ENCODE results near the gene HDLBP.

HDLBP gene

DNA sequence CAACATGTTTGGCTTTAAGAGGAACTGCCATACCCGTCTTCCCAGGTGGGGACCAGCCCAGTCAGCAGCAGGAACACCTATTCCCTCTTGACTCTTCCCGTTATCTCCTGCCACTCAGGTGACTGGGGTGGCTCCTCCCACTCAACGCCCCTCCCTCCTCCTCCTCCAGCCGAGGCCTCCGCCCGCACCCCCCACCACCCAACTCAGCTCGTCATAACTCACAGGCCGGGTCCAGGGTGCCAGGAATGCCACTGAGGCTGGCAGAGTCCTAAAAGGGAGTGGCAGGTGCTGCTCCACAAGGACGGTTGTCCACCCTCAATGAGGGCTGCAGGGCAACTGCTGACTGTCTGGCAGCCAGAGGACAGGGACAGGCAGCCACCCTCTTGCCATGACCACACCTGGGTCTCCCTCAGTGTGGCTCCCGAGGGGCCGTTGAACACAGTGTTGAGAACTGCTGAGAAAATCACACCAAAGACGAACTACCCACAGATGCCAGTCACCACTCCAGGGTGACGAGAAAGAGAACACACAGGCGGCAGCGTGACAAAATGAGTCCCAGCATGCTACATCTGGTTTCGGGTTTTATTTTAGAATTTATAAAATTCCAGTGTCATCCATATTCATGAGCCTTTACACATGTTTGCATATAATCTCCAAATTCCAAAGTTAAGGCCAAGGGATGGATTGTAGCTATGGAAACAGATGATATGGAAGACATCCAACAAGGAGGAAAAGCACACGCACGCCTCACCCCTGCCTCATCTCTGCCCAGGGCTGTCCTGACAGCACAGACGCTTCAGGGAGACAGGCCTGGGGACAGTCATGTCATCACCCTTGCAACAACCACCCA lies 88.5 kb downstream of the HDLBP start:
- no peak for DNase-seq

DNA sequence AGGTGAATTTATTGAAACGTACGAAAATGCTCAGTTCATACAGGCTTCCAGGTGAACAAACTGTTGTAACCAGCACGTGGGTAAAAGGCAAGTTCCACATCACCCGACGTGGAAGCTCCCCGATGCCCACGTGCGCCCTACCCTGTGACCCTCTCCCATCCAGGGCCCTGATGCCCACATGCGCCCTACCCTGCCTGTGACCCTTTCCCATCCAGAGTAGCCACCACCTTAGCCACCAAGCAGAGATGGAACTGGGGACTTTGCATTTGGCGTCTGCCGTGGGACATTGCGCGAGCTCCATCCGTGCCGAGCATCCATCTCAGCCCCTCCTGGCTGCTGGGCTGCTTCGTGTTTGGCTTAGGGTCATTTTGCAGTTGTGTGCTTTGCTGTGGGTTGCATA lies 89.5 kb downstream of the HDLBP start:
- DNase-seq = no peak

DNA sequence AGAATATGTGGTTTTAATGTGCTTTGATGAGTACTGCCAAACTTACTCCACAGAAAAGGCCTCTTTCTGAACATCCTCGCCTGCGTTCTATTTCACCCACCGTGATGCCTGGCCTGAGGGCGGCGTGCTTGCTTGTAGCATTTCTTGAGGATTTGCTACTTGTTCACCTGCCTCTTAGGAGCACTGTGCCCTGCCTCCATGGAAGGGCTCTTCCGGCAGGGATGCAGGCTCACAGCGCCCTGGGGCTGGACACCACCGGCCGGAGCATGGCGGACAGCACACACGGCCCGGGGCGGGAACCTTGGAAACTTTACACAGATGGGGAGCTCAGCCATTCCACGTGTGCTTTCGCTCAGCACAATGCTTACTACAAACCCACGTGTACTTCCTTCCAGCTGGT lies 89.9 kb downstream of the HDLBP start:
- no peak for DNase-seq

DNA sequence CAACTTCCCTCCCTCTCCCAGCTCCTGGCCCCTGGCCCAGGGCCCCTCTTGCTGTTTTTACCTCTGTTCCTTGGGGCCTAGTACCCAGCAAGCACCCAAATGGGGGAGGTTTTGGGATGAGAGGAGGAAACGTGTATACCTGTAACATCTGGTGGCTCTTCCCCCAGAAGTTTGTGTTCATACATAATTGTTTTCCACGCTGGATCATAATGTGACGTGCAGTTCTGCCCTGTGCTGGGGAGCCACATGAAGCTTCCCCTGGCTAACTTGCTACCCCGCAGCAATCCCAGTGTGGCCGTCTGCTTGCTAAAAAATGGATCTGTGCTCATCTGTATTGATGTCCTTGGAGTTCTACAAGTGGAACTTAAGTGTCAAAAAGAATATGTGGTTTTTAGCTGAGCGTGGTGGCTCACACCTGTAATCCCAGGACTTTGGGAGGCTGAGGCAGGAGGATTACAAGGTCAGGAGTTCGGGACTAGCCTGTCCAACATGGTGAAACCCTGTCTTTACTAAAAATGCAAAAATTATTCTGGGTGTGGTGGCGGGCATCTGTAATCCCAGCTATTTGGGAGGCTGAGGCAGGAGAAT lies 90.5 kb downstream of the HDLBP start:
- DNase-seq = no peak

DNA sequence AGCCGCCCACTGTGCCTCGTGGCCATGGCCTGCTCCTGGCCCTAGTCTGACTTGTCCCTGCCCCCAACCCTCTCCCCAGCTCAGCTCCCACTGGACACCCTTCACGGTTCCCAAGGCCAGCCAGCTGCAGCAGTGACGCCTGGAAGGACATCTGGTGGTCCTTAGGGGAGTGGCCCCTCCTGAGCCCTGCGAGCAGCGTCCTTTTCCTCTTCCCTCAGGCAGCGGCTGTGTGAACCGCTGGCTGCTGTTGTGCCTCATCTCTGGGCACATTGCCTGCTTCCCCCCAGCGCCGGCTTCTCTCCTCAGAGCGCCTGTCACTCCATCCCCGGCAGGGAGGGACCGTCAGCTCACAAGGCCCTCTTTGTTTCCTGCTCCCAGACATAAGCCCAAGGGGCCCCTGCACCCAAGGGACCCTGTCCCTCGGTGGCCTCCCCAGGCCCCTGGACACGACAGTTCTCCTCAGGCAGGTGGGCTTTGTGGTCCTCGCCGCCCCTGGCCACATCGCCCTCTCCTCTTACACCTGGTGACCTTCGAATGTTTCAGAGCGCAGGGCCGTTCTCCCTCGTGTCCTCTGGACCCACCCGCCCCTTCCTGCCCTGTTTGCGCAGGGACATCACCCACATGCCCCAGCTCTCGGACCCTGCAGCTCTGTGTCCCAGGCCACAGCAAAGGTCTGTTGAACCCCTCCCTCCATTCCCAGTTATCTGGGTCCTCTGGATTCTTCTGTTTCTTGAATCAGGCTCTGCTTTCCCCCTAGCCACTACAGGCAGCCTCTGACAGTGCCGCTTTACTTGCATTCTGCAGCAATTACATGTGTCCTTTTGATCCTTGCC lies 91.2 kb downstream of the HDLBP start:
- DNase-seq = no peak

DNA sequence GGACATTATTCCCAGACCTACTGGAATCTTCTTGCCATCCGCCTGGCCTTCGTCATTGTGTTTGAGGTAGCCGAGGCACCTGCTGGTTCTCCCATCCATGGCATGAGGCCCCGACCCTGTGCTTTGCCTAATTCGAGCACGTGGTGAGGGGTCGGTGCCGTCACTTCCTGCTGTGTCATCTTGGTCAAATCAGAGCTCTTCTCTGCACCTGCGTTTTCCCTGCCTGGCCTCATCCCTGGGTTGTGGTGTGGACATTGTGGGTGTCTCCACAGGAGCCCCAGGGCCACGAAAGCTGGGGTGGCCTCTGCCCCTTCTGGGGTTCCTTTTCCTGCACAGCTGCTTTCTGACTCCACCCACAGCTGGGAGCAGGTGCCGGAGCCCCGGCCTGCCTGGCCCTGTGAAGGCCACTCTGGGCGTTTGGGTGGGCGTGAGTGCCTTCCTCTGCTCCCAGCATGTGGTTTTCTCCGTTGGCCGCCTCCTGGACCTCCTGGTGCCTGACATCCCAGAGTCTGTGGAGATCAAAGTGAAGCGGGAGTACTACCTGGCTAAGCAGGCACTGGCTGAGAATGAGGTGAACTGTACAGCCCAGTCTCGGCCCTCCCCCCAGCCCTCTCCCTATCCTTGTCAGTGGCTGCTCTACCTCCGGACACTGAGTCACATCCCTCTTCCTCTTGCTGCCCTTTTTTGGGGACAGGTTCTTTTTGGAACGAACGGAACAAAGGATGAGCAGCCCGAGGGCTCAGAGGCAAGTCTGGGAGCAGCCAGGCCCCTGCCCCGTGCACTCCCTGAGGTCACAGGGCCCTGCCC lies 92.1 kb downstream of the HDLBP start:
- DNase-seq = peak; percentile 16

DNA sequence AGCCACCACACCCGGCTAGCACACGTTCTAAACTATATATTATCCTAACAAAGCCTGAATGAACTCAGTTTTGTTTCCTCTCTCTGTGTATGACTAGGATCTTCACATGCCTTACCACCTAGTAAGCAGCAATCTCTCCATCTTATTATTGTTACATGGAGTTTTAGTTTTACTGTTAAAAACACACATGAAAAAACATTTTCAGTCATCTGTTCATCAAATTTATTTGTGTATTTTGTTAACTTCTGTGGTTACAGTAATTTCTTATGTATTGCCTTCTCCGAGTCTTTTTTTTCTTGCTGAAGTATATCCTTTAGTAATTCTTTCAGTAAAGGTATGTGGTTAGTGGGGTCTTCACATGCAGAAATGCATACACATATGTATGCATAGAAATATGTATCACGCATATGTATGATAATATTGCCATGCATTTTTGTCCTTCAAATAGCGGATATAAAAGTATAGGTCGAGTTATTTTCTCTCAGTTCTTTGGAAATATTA lies 95.6 kb downstream of the HDLBP start:
- DNase-seq = no peak

DNA sequence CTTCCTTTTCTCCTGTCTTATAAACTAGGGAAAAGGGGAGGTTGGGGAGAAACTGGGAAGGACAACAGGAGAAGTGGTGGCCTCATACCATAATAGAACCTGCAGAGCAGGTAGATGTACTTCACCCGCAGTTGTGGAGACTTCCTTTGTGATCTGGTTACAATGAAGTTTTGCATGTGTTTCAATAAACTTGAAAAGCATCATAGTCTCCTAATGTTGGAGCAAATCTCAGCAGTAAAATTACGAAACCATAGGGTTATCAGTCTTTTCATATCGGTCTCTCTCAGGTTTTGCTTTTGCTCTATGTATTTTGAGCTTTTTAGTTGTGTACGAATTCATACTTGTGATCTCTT lies 96.5 kb downstream of the HDLBP start:
- DNase-seq = no peak

DNA sequence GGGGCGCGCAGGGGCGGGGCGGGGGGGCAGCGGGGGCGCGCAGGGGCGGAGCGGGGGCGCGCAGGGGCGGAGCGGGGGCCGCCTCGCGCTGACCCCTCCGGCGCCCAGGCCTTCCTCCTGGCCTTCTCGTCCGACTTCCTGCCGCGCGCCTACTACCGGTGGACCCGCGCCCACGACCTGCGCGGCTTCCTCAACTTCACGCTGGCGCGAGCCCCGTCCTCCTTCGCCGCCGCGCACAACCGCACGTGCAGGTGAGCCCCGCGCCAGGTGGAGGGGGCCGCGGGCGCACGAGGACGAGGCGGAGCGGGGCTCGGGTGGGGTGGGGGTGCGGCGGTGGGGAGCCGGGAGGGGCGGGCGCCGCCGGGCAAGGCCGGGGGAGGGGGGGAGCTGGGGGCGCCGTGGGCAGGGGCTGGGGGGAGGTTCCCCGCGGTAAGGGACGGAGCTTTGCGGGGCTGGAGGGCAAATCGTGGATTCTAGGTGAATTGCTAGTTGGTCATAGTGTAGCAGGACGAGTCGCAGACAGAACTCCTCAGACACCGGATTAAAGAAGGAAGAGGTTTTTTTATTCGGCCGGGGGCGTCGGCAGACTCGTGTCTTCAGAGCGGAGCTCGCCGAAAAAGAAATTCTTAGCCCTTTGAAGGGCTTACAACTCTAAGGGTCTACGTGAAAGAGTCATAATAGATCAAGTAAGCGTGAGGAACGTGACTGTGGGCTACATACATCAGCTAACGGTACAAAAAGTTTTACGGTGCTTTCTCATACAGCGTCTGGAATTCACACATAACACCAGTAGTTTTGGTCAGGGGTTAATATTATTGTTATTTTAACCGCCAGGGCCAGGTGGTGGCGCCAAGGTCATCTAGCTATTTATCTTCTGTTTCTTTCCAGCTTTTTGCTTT lies 97.1 kb downstream of the HDLBP start:
- no peak for DNase-seq

DNA sequence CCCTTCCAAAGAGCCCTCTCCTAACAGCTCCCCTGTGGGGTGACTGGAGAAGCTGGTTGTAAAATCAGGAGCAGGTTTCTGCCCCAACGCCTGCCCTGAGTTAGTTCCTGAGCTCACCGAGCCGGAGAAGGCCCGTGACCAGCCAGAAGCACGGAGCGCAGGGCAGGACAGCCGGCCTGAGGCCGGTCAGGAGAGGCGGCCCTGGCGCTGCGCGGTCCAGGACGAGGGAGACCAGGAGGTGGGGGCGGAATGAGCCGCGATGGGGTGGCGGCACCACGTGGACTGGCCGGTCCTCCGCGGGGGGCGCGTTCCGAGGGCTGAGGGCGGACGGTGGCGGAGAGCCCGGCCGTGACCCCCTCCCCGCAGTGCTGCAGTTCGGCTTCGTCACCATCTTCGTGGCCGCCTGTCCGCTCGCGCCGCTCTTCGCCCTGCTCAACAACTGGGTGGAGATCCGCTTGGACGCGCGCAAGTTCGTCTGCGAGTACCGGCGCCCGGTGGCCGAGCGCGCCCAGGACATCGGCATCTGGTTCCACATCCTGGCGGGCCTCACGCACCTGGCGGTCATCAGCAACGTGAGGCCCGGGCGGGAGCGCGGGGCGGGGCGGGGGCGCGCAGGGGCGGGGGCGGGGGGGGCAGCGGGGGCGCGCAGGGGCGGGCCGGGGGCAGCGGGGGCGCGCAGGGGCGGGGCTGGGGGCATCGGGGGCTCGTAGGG lies 98.0 kb downstream of the HDLBP start:
- peak; percentile 21 for DNase-seq

DNA sequence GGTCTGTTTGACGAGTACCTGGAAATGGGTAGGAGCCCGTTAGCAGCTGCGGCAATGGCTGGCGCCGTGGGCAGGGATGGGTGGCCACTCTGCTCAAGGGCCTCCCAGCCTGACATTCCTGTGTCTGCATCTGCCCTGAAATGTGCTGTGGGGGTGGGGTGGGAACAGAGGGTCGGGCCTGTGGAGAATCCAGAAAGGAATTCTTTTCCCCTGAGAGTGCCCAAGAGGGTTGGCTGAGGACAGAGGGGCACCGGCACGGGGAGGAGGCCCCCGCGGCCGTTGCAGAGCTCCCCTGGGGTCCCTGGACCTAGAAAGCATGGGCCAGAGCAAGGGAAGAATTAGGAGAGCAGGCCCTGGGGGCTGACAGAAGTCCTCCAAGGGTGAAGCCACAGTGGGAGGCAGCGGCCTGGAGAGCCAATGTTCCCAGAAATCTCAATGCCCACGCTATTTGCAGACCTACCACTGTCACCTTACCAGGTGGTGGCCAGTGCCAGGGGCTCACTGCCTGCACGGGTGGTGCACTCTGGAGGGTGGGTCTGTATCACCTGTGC lies 99.2 kb downstream of the HDLBP start:
- no peak for DNase-seq

DNA sequence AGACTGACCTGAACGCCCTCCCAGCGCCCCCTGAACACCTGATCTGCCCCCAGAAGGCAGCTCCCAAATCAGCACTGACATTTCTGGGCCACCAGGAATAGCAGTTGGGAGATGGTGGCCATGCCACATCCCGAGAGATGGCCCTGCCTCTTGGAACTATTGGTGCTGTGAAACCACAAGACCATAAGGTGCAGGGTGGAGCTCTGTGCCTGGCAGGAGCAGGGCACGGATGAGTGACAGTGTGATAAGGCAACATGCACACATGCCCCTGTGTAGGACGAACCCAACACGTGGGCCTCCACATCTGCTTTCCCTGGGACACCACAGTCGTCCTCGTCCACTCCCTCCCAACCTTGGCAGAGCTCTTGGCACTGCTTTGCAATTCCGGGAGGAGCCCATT lies 100.1 kb downstream of the HDLBP start:
- no peak for DNase-seq

DNA sequence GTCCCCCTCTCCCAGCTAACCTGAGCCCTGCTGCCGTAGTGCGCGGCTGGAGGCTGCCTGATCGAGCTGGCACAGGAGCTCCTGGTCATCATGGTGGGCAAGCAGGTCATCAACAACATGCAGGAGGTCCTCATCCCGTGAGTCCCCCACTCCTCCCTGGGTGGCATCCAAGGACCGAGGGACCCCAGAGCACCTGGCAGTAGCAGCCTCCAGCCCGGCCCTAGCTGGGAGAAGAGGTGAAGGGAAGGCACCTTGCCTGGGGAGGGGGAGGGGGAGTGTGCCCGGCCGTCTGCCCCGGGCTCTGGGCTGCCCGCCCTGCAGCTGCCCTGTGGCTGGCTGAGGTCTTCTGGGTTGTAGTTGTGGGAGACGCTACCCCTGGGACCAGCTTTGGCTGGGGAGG lies 100.7 kb downstream of the HDLBP start:
- no peak for DNase-seq

DNA sequence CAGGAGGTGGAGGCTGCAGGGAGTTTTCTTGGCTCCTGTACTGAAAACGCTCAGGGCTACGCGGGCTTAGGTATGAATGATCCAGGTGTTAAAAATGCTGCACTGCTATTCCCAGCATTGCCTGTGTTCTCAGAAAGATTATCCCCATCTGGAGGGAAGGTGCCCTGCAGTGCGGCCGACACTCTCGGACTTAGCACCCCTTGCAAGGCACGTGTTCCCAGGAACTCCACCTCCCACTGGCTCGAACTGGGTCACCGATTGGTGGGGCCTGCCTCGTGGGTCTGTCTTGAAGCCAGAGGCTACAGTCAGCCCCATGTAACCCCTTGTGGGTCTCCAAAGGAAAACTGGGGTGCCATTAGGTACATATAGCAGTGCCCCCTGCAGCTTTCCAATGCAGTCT lies 101.3 kb downstream of the HDLBP start:
- no peak for DNase-seq

DNA sequence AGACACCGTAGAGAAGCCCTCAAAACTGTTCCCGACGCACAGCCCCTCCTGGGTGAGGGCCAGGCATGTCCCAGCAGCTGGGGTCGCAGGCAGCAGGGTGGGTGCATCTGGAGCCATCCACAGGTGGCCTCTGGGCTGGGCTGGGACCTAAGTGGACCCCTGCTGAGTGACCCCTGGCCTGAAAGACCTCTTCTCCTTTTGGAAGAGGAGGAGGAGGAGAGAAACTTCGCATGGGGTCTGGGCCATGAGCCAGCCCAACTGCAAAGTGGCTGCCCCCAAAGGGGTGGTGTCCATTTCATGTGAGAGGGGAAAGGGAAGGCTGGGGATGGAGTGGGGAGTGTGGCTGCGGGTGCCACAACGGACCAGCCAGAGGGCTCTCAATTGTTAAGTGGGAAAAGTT lies 101.9 kb downstream of the HDLBP start:
- DNase-seq = no peak

DNA sequence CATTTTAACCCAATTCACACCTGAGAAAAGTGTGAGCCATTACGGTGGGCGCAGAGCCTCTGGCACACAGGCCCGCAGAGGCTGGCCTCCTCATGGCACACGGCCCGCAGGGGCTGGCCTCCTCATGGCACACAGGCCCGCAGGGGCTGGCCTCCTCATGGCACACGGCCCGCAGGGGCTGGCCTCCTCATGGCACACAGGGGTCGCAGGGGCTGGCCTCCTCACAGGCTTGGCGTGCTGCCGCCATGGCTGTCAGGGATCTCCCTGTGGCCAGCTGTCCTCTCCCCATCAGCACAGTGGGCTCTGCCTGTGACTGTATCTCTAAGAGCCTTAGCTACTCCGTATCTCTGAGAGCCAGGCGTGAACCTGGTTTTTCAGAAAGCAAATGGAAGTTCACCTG lies 102.4 kb downstream of the HDLBP start:
- no peak for DNase-seq

DNA sequence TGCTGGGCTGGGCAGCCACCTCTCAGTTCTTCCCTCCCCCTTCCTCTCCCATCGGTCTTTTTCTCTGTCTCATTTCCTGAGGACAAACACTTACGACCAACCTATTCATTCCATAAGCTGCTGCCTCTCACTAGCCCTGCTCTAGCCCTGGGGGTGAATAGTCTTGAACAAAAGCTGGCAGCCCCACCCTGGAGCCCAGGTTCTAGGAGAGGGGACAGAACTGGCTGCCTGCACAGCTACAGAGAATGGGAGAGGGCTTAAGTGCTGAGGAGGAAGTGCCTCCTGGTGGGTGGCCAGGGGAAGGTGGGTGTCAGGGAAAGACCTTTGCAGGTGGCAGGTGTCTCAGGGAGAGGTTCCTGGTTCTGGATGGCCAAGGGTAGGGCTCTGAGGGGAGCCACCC lies 104.2 kb downstream of the HDLBP start:
- DNase-seq = no peak

DNA sequence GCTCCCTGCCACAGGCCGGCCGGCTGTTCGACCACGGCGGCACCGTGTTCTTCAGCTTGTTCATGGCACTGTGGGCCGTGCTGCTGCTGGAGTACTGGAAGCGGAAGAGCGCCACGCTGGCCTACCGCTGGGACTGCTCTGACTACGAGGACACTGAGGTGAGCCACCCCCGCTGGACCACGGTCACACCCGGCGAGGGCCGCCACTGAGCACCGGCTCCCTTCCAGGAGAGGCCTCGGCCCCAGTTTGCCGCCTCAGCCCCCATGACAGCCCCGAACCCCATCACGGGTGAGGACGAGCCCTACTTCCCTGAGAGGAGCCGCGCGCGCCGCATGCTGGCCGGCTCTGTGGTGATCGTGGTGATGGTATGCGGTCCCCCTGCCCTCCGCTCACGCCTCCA lies 106.2 kb downstream of the HDLBP start:
- no peak for DNase-seq

DNA sequence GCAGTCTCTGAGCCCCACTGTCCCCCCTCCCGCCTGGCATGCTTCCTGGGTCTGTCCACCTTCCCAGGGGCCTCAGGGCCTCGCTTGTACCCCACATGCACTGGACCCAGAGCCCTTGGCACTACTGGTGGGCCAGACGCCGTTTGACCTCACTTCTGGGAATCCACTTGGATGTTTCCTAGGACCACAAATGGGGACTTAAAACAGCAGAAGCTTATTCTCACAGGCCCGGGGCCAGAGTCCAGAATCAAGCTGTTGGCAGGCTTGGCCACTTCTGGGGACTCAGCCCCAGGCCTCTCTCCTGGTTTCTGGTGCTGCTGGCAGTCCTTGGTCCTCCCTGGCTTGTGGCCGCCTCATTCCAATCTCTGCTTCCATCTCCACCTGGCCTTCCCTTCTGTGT lies 107.4 kb downstream of the HDLBP start:
- DNase-seq = no peak

DNA sequence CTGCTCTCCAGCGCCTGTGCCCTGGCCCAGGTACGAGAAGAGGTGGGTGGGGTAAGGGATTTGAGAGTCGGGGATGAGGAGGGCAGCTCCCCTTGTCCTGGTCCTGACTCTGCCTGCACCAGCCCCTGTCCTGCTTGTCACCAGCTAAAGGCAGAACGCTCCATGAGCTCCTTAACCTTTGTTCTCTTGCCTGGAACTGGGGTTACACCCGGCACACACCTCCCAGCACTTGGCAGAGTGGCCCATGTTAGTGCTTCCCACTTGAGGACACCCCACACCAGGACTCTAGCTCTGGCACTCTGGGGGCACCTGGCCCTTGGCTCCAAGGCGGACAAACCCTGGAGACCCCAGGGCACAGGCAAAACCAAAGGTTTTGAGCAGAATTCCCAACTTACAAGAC lies 107.8 kb downstream of the HDLBP start:
- DNase-seq = no peak

DNA sequence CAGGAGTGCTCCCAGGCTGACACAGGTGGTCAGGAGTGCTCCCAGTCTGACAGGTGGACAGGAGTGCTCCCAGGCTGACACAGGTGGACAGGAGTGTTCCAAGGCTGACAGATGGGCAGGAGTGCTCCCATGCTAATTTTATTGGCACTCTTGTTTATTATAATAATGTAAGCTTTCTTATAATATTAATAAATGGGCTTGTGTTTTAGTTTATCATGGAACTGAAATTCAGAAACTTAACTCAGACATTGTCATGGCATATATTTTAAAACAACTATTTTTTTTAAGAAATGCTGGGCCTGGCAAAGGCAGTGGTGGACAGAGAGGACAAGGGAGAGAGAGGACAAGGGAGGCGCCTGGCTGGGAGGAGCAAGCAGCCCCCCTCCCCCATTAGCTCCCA lies 108.3 kb downstream of the HDLBP start:
- no peak for DNase-seq
